CD1c-positive myeloid dendritic cell (primary cell): Measurements from ENCODE around the gene NLRP3.
"Not testable (repeated sequence)": the region's sequence is repeated elsewhere in the genome, so short reads cannot be mapped to it uniquely, and the experiment has no call there.

ENCODE experiments used
- DNase-seq: peaks from one replicate; pipeline ENCODE4 v3.0.0-alpha.2; 2016; ENCODE audit errors: extremely low spot score

NLRP3 gene

GRCh38 chr1:247390116-247390791 lies 25.7 kb upstream of the NLRP3 start:
- peak; percentile 95 for DNase-seq

- DNase-seq = no peak
Measured at GRCh38 chr1:247390996-247391395, 25.0 kb upstream of the NLRP3 start.

GRCh38 chr1:247392088-247392487 lies 23.9 kb upstream of the NLRP3 start:
- no peak for DNase-seq

GRCh38 chr1:247395075-247395474 lies 20.9 kb upstream of the NLRP3 start:
- DNase-seq = not testable (repeated sequence)

- no peak for DNase-seq
Measured at GRCh38 chr1:247400685-247401084, 15.3 kb upstream of the NLRP3 start.

- peak; percentile 73 for DNase-seq
Measured at GRCh38 chr1:247401310-247402119, 14.5 kb upstream of the NLRP3 start.

- DNase-seq = peak; percentile 74
Measured at GRCh38 chr1:247402120-247402675, 13.8 kb upstream of the NLRP3 start.

GRCh38 chr1:247406014-247406656 lies 9.8 kb upstream of the NLRP3 start:
- DNase-seq = no peak

- DNase-seq = peak; percentile 93
Measured at GRCh38 chr1:247407180-247407616, 8.8 kb upstream of the NLRP3 start.

- DNase-seq = peak; percentile 79
Measured at GRCh38 chr1:247408100-247408499, 7.9 kb upstream of the NLRP3 start.

GRCh38 chr1:247409869-247410544 lies 6.0 kb upstream of the NLRP3 start:
- DNase-seq = peak; percentile 79

- peak; percentile 85 for DNase-seq
Measured at GRCh38 chr1:247411621-247412327, 4.2 kb upstream of the NLRP3 start.

GRCh38 chr1:247417831-247418230 lies 1.9 kb downstream of the NLRP3 start:
- peak; percentile 91 for DNase-seq

GRCh38 chr1:247419336-247419735 lies 3.4 kb downstream of the NLRP3 start:
- DNase-seq = peak; percentile 33

GRCh38 chr1:247421074-247421473 lies 5.1 kb downstream of the NLRP3 start:
- peak; percentile 63 for DNase-seq

- DNase-seq = no peak
Measured at GRCh38 chr1:247429496-247429895, 13.5 kb downstream of the NLRP3 start.

- peak; percentile 50 for DNase-seq
Measured at GRCh38 chr1:247430434-247430833, 14.5 kb downstream of the NLRP3 start.

- DNase-seq = no peak
Measured at GRCh38 chr1:247431643-247432042, 15.7 kb downstream of the NLRP3 start.

GRCh38 chr1:247434005-247434404 lies 18.0 kb downstream of the NLRP3 start:
- peak; percentile 83 for DNase-seq

- DNase-seq = peak; percentile 88
Measured at GRCh38 chr1:247435030-247435758, 19.2 kb downstream of the NLRP3 start.
